GM18517 (cell line): ENCODE results near the gene ANKRD35.

Experiments used
- ATAC-seq: cut with Tn5 transposase; IDR thresholded peaks from one replicate; pipeline ENCODE4 v1.9.1; 2021; ENCODE audit warnings: mild to moderate bottlenecking, moderate library complexity; ENCODE audit not compliant: unreplicated experiment

Gene ANKRD35

DNA sequence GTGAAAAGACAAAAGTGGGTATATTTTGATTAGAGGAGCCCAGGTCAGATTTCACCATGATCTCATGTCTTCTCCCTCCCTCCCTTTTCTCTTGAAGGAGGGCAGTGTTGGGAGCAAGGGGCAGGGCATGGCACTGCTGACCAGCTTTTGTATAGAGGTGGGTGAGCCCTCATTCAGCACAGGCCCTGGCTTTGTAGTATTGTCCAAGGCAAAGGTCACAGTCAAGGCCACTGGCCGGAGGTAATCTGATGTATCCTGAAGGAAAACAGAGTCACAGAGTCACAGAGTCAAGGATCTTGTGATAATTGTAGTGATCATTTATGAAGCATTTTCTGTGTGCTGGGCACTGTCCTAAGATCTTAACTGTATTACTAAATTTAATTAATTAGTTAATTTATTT is 12.3 kb upstream of the ANKRD35 start:
- no peak for ATAC-seq

DNA sequence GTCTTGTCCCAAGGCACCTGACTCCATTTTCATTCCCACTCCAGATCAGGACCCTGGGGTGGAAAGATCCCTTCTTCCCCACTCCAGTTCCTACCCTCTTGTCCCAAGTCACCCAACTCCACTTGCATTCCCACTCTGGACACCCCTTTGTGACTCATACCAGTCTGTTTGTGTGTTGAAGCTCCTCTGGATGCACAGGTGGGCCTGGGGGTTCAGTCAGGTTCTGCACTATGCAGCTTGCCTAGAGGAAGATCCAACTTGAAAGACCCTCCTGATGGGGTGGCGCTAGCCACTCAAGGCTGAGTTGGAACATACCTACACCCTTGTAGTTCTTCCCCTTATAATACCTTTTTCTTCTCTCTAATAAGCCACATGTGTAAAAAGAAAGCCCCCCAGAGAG is 9.8 kb upstream of the ANKRD35 start:
- no peak for ATAC-seq

DNA sequence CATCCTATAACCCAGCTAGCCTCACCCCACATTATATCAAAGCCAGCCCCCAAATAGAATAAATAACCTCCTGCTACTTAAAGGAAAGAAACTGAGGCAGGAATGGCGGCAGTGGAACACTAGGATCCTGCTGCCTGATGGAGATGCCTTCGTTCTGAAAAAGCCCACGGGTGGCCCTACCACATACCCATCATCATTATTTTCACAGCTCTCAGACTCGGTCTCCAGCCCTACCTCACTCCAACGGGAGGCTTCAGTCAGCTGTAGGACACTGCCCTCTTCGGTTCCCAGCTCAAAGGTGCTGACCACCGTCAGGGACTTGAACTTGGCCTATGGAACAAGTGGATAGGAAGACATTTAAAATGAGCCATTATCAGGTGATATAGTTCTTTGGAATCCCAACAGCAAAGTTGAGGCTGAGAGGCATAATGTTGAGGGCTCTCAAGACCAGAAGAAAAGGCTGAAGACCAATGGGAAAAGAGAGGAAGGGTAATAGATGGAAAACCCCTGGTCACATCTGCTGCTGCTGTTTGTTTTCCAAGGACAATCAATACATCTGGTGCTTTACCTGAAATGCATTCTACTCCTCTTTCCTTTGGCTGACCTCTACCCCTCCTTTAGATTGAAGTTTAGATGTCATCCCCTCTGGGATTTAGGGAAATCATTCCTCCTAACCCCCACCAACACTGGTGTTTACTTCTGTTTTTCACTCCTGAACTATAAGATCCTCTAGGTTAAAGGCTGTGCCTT is 7.8 kb upstream of the ANKRD35 start:
- ATAC-seq, result no peak

- ATAC-seq, result no peak
Observed at GRCh38 chr1:145892486-145893087, 6.9 kb upstream of the ANKRD35 start.

- ATAC-seq, result no peak
Observed at GRCh38 chr1:145891587-145892485, 6.2 kb upstream of the ANKRD35 start.

DNA sequence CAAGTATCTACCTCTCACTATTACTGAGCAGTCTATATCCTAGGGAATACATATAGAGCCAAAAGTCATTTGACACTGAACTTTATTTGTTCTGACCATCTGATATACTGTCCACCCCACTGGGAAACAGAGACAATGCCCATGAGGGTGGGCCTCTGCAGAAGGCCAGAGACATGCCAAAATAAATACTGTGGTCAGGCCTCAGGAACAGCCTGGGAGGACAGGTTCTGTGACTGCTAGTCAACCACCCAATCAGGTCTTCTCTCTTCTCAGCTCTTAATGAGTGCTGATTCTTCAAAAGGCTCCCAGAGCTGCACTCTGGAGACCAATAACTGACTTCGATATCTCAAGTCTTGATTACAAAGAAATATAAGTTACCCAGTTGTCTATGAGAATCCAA is 5.5 kb upstream of the ANKRD35 start:
- no peak for ATAC-seq

DNA sequence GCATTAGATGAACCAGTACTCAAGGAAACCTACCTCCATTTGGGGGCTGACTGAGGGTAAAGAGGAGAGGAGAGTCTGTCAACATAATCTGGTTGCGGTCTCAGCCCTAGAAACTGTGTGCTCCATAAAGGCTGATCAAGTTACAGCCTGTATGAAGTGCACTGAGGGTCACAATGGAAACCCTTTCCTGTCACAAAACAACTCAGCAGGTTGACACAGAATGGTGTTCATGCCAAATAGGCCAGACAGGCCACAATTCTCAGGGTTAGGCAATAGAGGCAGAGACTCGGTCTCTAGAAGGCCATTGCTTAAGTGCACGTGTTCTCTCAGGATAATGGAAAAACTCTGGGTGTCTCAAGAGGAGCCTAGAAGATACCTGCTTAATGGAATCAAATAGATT is 4.1 kb upstream of the ANKRD35 start:
- ATAC-seq, result no peak

DNA sequence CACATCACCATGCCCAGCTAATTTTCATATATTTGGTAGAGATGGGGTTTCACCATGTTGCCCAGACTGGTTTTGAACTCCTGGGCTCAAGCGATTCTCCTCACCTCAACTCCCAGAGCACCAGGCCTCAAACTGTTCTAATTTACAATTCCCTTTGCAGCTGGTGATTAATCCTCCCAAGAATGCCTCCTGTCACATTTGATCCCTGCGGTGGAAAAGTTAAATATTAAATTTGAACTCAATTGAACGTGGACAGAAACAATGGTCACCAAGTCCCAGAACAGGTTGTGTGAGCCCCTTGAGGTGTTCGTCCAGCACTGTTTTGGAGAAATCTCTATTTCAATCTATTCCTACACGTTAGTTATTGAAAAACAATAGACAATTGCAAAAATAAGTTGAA is 2.0 kb upstream of the ANKRD35 start:
- ATAC-seq, result no peak

GRCh38 chr1:145886816-145887215 is 1.1 kb upstream of the ANKRD35 start:
- ATAC-seq, result no peak

GRCh38 chr1:145886390-145886789 is 724 bp upstream of the ANKRD35 start:
- ATAC-seq, result no peak

- ATAC-seq, result no peak
Observed at GRCh38 chr1:145884675-145885074, 991 bp downstream of the ANKRD35 start.

GRCh38 chr1:145879775-145880174 is 5.9 kb downstream of the ANKRD35 start:
- ATAC-seq, result no peak

GRCh38 chr1:145878724-145879123 is 6.9 kb downstream of the ANKRD35 start:
- no peak for ATAC-seq

GRCh38 chr1:145877923-145878486 is 7.7 kb downstream of the ANKRD35 start:
- ATAC-seq, result no peak

GRCh38 chr1:145874646-145875045 is 11.0 kb downstream of the ANKRD35 start:
- no peak for ATAC-seq

GRCh38 chr1:145871994-145872924 is 13.4 kb downstream of the ANKRD35 start:
- no peak for ATAC-seq

DNA sequence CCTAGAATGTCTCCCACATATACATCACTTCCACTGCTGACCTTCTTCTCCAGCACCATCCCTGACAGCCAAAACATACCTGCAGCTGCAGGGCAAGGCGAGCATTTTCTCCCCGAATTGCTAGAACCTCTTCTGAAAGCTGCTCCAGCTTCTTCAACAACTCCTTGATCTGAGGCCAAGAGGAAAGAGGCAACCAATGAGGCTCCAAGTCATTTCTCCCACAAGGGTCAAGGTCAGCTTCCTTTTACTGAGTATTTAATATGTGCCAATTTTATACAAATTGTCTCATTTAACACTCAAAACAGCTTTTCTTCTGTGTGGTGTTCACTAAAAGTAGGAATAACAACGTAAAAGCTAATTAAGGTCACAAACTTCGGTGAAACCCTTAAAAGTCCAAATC is 17.4 kb downstream of the ANKRD35 start:
- ATAC-seq, result no peak

DNA sequence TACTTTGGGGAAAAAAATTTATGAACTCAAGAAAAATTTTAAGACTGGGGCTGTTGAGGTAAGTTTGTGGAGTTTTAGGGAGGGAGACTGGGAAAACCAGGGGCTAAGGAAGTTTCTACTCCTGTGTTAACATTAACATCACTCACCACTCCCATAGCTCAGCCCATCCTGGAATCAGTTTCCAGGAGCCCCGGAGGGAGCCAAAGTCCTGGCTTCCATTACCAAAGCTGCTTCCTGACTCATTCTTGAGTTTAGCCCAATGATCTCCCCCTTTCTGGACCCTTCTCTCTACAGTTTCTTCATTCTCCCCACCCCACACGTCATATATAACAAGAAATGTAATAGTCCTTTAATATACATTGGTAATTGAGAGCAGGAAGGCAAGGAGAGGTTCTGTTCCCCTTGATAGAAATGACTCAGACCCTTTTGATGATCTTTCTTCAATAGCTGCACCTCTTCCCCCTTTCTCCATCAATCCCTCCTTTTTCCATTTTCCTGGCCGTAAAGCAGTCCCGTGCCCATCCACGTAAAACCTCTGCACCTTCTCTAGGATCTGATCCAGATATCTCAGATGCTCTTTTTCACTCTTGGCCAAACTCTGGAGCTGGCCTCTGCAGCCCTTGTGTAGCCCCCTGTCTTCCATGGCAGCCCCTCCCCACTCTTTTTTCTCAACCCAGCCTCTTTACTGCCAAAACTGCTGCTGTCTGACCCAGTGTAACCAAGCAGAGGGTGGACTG is 22.2 kb downstream of the ANKRD35 start:
- ATAC-seq, result no peak

DNA sequence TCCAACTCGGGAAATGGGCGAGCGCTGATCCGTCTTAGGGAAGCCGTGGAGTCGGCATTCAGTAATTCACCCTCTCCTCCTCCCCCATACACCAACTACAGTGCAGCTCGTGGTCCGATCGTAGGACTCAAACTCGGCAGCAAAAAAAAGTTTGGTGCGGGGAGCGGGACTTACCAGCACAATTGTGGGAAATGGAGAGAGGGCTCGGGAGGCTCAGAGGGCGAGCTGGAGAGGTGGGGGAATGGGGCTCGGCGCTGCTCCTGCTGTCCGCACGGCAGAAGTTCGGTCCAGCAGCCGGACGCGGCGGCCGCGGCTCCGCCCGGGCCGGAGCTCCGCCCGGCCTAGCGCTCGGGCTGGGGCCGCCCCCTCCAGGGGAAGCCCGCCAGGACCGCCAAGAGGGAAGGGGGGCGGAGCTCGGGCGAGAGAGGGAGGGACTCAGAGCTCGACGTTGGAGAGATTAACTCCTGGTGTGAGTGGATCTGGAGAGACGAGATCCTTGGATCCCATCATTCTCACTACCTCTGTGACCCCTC is 26.1 kb downstream of the ANKRD35 start:
- ATAC-seq, result peak; percentile 50
